Smooth muscle cell (in vitro differentiated cells): Measurements from ENCODE around the gene KIT. TPM values are rescaled to one million over a fixed set of nuclear protein-coding genes. Genes with fewer than 3 reads are reported as not detected.
"Not testable (repeated sequence)": the region's sequence is repeated elsewhere in the genome, so short reads cannot be mapped to it uniquely, and the experiment has no call there.

Experiments
- DNase-seq: peaks from one replicate; lab custom pipeline; 2025; ENCODE audit not compliant: unreplicated experiment; lab: John Stamatoyannopoulos, UW
- H2AFZ ChIP-seq: fragments of 200-600 bp; sonication (generic); 2 replicates; pipeline ENCODE4 v1.6.0; 2016; ENCODE audit warnings: antibody characterized with exemption, low read depth, mild to moderate bottlenecking
- H3F3A ChIP-seq: fragments of 200-600 bp; sonication (generic); 2 replicates; pipeline ENCODE4 v1.6.0; 2017; ENCODE audit warnings: antibody characterized with exemption, low read depth
- H3K27ac ChIP-seq: fragments of 200-600 bp; sonication (generic); 2 replicates; pipeline ENCODE4 v1.5.1; 2016; ENCODE audit warnings: low read depth, mild to moderate bottlenecking
- H3K27me3 ChIP-seq: fragments of 200-600 bp; sonication (generic); 2 replicates; pipeline ENCODE4 v1.6.1; 2016; ENCODE audit warnings: low read depth, mild to moderate bottlenecking
- H3K36me3 ChIP-seq: fragments of 200-600 bp; sonication (generic); 2 replicates; pipeline ENCODE4 v1.5.1; 2016; ENCODE audit warnings: low read depth
- H3K4me1 ChIP-seq: fragments of 200-600 bp; sonication (generic); 2 replicates; pipeline ENCODE4 v1.5.1; 2016; ENCODE audit warnings: low read depth
- H3K4me2 ChIP-seq: fragments of 200-600 bp; sonication (generic); 2 replicates; pipeline ENCODE4 v1.6.0; 2016; ENCODE audit warnings: mild to moderate bottlenecking
- H3K4me3 ChIP-seq: fragments of 200-600 bp; sonication (generic); 2 replicates; pipeline ENCODE4 v1.5.1; 2016; ENCODE audit warnings: mild to moderate bottlenecking
- H3K79me2 ChIP-seq: fragments of 200-600 bp; sonication (generic); 2 replicates; pipeline ENCODE4 v1.6.0; 2016; ENCODE audit warnings: low read depth, mild to moderate bottlenecking
- H3K9ac ChIP-seq: fragments of 200-600 bp; sonication (generic); 2 replicates; pipeline ENCODE4 v1.6.0; 2016; ENCODE audit warnings: low read depth
- H3K9me3 ChIP-seq: fragments of 200-600 bp; sonication (generic); replicated peaks from 2 replicates; pipeline ENCODE4 v1.5.1; 2016; ENCODE audit warnings: low read depth
- H4K20me1 ChIP-seq: fragments of 200-600 bp; sonication (generic); 2 replicates; pipeline ENCODE4 v1.6.0; 2016; ENCODE audit warnings: low read depth
- CTCF ChIP-seq: fragments of 200-600 bp; sonication (generic); IDR thresholded peaks from 2 replicates; pipeline ENCODE4 v1.5.1; 2017; ENCODE audit warnings: borderline replicate concordance, mild to moderate bottlenecking, antibody characterized with exemption; ENCODE audit not compliant: insufficient read depth, poor library complexity, severe bottlenecking
- WGBS: methylation state at CpG from one replicate; pipeline ENCODE4 v1.1.7; 2016; ENCODE audit warnings: low lambda C conversion rate; 5-methylcytosine and 5-hydroxymethylcytosine counted together
- polyA plus RNA-seq: library from polyadenylated mRNA; unstranded; fragments of >200 nt; fragmentation: Nextera tagmentation; extraction: Ambion mirVana; gene quantifications from 2 replicates; pipeline ENCODE4 v1.2.1, GENCODE V29; 2016
- total RNA-seq: library from RNA; depleted of rRNA; stranded (reverse); fragments of >200 nt; gene quantifications from 2 replicates; pipeline ENCODE4 v1.2.3, GENCODE V29; 2014

Gene KIT
- total and polyA plus RNA-seq, 2 experiments from 2014 or later: 3.2 to 7.0 TPM

- Histone ChIP-seq H2AFZ (no peak overlapping the region), H3K27me3 (no peaks in the 10 kb centered on the region), H3K27ac (no peak overlapping the region), H4K20me1 (no peaks in the 10 kb centered on the region), H3F3A (no peaks in the 10 kb centered on the region), H3K79me2 (no peaks in the 10 kb centered on the region), H3K4me1 (no peaks in the 10 kb centered on the region), H3K9me3 (no peaks in the 10 kb centered on the region), H3K4me3 (no peak overlapping the region), H3K4me2 (no peak overlapping the region), H3K36me3 (no peaks in the 10 kb centered on the region), H3K9ac (no peak overlapping the region)
- DNase-seq: no peak
- 33% methylated on average over 2 of the region's 2 CpGs for WGBS
- no peak for TF ChIP-seq CTCF
Observed at GRCh38 chr4:54625391-54625790, 32.4 kb upstream of the KIT start.

- no peaks in the 10 kb centered on the region for H3K79me2 ChIP-seq
- no peaks in the 10 kb centered on the region for H3K9me3 ChIP-seq
- no peaks in the 10 kb centered on the region for H3K27me3 ChIP-seq
- no peak overlapping the region for H3K4me3 ChIP-seq
- H3K36me3 ChIP-seq: no peaks in the 10 kb centered on the region
- no peaks in the 10 kb centered on the region for H4K20me1 ChIP-seq
- H3K27ac ChIP-seq: no peak overlapping the region
- H3K9ac ChIP-seq: no peak overlapping the region
- H3K4me2 ChIP-seq: no peak overlapping the region
- H2AFZ ChIP-seq: no peak overlapping the region
- H3F3A ChIP-seq: no peaks in the 10 kb centered on the region
- WGBS: 84% methylated on average over 7 of the region's 7 CpGs
- H3K4me1 ChIP-seq: no peaks in the 10 kb centered on the region
- DNase-seq: no peak
- TF ChIP-seq CTCF: no peak
Observed at GRCh38 chr4:54626113-54626512, 31.6 kb upstream of the KIT start.

GRCh38 chr4:54632537-54632936, 25.2 kb upstream of the KIT start:
- no peak overlapping the region for H2AFZ ChIP-seq
- no peak overlapping the region for H3K4me2 ChIP-seq
- no peaks in the 10 kb centered on the region for H3K27me3 ChIP-seq
- no peak for DNase-seq
- H3K9ac ChIP-seq: no peak overlapping the region
- no peaks in the 10 kb centered on the region for H3K79me2 ChIP-seq
- H3K36me3 ChIP-seq: no peaks in the 10 kb centered on the region
- no peaks in the 10 kb centered on the region for H3F3A ChIP-seq
- no peak for TF ChIP-seq CTCF
- H3K4me1 ChIP-seq: no peaks in the 10 kb centered on the region
- no peaks in the 10 kb centered on the region for H4K20me1 ChIP-seq
- H3K9me3 ChIP-seq: no peaks in the 10 kb centered on the region
- 97% methylated on average over 29 of the region's 29 CpGs for WGBS
- H3K4me3 ChIP-seq: no peak overlapping the region
- H3K27ac ChIP-seq: no peak overlapping the region

- not testable (repeated sequence) for H3K9me3 ChIP-seq, H4K20me1 ChIP-seq, H3K4me2 ChIP-seq, H3K4me1 ChIP-seq, H3K36me3 ChIP-seq, H3K27ac ChIP-seq, H3K4me3 ChIP-seq, DNase-seq, H3K27me3 ChIP-seq, H3F3A ChIP-seq, H2AFZ ChIP-seq, H3K79me2 ChIP-seq, H3K9ac ChIP-seq
- 91% methylated on average over 18 of the region's 18 CpGs for WGBS
Observed at GRCh38 chr4:54633102-54633740, 24.5 kb upstream of the KIT start.
